Measurements from ENCODE around the gene FIG4.

DNA sequence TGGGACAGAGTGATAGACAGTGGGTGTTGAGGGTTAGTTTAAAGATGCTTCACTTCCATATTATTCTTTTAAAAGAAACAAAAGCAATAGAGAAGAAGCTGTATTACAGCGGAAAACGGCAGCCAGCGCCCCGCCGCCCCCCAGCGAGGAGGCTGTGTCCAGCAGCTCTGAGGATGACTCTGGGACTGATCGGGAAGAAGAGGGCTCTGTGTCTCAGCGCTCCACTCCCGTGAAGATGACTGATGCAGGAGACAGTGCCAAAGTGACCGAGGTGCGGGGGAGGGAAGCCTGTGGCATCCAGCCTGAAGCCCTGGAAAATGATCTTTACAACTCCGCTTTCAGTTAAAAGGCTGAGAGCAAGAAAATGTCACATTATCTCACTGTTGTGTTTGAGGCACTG, 100.2 kb downstream of the FIG4 start:
- TF ChIP-seq, protein P1, sequence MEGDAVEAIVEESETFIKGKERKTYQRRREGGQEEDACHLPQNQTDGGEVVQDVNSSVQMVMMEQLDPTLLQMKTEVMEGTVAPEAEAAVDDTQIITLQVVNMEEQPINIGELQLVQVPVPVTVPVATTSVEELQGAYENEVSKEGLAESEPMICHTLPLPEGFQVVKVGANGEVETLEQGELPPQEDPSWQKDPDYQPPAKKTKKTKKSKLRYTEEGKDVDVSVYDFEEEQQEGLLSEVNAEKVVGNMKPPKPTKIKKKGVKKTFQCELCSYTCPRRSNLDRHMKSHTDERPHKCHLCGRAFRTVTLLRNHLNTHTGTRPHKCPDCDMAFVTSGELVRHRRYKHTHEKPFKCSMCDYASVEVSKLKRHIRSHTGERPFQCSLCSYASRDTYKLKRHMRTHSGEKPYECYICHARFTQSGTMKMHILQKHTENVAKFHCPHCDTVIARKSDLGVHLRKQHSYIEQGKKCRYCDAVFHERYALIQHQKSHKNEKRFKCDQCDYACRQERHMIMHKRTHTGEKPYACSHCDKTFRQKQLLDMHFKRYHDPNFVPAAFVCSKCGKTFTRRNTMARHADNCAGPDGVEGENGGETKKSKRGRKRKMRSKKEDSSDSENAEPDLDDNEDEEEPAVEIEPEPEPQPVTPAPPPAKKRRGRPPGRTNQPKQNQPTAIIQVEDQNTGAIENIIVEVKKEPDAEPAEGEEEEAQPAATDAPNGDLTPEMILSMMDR (IDR thresholded peaks at IDR 0.05) = no peak
- TF ChIP-seq POLR2A (IDR thresholded peaks at IDR 0.05) = no peak
- TF ChIP-seq EP300 (IDR thresholded peaks at IDR 0.05) = no peak
- TF ChIP-seq POLR2AphosphoS5 (IDR thresholded peaks at IDR 0.05) = no peak
